NOMO-1 treated with DMSO at 0.1 percent for 48 hours (cell line): ENCODE data around the gene ZNF747.
A peak's percentile ranks its signal among the peaks of the same experiment; 100 is the strongest.
"Not testable (repeated sequence)": the region's sequence is repeated elsewhere in the genome, so short reads cannot be mapped to it uniquely, and the experiment has no call there.

Experiments
- DNase-seq: peaks from one replicate; lab custom pipeline; 2025; ENCODE audit not compliant: unreplicated experiment; lab: John Stamatoyannopoulos, UW

The ZNF747 gene

DNA sequence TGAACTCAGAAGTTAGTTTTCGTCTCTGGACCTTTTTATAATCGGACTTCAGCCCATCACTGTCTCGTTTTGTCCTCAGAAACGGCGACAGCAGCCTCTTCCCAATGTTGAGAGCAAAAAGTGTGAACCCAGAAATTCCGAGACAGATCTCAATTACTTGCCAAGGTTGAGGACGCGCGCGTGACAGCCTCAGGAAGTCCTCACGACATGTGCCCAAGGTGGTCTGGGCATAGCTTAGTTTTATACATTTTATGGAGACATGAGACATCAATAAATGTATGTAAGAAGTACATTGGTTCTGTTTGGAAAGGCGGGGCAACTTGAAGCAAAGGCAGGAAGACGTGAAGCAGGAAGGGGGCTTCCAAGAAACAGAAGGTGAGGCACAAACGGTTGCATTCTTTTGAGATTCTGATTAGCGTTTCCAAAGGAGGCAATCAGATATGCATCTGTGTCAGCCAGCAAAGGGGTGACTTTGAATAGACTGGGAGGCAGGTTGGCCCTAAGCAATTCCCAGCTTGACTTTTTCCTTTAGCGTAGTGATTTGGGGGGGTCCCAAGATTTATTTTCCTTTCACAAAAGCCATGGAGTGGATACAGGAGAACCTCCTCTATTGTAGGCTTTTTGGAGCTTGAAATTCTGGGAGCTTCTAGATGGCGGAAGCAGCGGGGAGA, 583 bp upstream of the ZNF747 start:
- DNase-seq, result no peak

DNA sequence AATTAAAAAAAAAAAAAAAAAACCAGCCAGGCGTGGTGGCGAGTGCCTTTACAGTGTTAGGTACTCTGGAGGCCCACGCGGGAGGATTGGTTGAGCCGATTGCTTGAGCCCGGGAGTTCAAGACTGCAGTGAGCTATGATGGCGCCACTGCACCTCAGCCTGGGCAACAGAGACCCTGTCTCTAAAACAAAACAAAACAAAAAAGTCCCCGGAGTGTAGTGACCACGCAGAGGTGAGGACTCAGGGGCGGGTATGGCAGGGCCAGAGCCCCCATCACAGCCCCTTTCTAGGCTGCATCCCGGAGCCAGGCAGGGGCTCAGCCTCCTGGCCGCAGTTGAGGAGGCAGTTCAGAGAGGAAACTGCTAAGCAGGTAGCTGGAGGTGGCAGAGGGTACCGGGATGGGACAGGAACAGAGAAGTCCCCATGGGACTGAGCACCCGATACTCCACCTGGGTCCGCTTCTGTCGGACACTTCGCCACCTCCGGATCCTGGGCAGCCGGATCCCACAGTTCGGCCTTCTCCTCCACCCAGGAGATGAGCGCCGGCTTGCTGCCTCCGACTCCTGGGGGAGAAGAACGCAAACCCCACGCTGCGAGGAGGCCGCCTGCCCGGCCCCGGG, 800 bp downstream of the ZNF747 start:
- DNase-seq, result no peak

DNA sequence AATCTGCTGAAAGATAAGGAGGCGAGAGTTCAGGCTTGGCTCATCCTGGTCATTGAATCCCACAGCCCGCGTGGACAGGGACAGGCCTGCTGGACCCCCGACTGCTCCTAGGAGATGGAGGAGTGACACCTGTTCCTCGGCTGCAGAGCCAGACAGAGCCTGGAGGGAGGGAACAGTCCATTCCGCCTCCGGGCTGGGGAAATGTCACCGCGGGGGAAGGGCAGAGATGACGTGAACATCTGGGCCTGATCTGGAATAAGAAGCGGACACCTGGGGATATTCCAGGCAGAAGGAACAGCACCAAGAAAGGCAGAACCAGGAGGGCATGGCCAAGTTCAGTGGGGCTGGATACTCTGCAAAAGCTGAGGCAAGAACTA, 1.5 kb downstream of the ZNF747 start:
- DNase-seq, result no peak

DNA sequence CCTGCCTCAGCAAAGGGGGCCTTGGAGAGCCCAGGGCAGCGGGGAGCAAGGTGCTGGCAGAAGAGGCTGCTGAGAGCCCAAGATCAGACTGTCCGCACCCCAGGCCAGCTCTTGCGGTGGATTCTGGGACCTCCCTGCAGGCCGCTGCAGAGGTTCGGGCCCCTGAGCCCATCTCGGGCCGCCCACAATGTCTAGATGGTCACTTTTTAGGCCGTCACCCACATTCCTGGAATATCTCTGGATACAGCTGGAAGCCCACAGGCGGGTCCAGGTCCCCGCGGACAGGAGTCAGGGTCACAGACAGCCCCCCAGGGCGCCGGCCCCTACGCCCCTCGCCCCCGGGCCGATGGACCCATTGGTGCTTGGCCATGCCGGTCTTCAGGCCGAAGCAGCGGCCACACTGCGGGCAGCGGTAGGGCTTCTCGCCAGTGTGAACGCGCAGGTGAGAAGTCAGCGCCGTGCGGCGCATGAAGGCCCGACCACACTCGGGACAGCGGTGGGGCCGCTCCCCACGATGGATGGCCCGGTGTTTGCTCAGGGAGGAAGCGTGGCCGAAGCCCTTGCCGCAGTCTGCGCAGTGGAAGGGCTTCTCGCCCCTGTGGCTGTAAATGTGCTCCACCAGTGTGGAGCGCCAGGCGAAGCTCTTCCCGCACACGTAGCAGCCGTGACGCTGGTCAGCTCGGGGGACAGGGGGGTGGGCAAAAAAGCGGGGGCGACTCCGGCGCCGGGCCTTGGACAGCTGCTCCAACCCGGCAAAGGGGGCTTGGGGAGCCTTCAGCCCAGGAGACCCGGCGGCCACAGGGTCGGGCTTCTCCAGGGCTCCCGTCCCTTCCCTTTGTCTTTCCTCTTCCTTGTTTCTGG, 2.1 kb downstream of the ZNF747 start:
- DNase-seq, result no peak

DNA sequence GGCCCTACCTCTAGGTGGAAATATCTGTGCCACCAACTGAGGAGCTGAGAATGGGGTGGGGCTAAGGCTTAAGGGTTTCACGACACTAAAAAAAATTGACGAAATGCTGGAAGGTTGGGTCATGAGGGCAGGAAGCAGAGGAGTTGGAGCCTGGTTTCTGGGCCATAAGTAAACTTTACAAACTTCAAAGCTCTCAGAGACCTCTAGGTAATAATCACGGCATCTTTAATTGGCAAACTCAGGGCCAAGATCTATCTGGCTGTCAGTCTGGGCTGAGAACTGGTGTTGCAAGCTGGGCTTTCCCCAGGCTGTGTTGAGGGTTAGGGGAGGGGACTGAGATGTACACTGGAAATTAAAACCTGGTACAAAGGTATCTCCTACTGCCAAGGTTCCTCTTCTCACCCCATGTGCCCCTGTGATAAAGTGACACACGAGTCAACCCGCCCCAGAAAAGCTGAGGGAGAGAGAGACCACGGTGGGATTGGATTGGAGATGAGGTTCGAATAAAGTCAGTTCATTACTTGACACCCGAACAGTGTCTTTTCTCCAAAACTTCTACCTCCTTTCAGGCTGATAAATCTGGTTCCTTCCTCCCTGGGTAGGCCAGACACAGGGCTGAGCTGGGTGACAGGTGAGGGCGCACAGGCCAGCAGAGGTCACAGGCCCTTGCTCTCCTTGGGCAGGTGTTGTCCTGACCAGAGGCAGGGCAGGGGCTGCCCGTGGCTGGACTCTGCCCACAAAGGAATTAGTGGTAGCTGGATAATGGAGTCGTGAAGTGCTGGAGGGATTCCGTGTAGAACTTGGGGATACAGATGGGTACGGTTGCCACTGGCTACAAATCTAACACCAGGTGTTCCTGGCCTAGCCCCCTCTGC, 4.3 kb downstream of the ZNF747 start:
- no peak for DNase-seq

DNA sequence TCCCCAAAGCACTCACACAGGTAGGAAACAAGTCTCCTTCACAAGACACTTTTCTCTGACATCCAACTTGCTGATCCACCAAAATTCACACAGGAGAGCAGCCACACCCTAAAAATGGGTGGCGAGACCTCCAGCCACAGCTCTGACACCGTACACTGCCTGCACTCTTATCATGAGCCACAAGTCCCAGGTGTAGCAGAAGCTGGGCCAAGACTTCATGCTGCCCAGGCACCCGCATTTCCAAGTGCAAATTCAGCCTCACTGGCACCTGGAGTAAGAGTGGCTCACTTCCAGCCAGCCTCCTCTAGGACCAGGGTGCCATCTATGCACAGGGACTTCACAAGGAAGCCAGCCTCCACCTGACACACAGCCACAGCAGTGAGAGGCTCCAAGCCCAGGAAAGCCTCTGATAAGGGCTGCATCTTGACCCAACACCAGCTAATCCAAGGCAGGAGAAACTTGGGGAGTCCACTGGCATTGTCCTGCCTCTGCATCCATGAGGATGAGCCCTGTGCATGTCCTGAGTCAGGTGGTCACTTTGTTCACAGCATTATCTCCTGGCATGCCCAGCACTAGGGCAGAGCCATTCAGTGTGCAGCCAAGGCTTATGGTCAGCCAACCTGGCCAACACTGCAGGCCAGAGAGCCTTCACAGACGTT, 5.7 kb downstream of the ZNF747 start:
- no peak for DNase-seq

DNA sequence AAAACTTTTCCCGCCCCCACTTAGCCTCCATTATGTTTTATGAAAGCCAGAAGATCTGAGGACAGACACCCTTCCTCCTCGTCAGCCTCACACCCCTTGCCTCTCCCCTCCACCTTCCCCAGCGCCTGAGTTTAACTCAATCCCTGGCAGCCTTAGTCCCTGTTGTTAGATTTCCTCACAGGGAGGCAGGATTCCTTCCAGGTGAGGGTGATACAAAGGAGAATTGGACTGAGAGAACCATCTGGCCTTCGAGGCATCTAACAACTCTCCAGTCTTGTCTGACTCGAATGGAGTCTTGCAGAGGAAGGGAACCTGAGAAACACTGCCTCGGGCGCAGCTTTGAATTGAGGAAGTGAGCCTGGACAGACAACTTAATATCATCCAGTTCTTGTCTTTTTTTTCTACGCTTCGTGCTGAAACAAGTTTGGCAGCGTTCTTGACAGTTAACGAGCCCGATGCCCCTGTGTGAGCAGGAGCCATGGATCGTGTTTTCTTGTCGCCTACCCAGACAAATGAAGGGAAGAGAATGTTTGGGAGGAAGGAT, 7.0 kb downstream of the ZNF747 start:
- peak; percentile 93 for DNase-seq

DNA sequence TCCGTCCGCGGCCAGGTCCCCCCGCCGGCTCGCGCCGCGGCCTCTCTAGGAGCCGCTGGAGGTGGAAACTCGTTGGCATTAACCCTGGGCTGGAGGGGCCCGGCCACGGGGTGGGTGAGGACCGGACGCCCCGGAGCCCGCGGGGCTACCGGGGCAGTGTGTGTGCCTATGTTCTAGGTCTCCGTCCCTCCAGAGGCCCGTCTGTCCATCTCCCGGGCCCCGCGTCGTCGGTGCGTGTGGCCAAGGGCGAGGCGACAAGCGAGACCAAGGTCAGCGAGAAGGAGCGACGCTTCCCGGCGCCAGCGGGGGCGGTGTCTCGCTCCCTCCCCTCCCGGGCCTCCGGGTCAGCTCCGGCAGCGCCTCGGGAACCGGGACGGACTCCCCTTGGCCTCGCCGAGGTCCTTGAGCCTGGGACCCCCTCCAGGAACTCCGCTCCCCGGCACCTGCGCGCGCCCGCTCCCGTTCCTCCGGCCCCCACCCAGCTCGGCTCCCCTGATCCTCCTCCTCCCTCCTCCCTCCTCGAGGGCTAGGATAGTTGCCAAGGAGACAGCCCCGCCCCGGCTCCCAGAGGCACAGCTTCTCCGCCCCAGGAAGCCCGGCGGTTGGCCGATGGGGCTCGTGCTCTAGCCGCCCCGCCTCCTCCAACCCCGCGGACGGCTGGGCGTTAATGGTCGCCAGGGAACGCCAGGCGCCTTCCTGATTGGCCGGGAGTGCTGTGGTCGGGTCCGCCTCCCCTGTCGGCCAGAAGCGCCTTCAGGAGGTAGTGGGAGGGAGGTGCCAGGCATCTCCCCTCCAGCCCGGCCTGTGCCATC, 7.6 kb downstream of the ZNF747 start:
- DNase-seq, result peak; percentile 98

DNA sequence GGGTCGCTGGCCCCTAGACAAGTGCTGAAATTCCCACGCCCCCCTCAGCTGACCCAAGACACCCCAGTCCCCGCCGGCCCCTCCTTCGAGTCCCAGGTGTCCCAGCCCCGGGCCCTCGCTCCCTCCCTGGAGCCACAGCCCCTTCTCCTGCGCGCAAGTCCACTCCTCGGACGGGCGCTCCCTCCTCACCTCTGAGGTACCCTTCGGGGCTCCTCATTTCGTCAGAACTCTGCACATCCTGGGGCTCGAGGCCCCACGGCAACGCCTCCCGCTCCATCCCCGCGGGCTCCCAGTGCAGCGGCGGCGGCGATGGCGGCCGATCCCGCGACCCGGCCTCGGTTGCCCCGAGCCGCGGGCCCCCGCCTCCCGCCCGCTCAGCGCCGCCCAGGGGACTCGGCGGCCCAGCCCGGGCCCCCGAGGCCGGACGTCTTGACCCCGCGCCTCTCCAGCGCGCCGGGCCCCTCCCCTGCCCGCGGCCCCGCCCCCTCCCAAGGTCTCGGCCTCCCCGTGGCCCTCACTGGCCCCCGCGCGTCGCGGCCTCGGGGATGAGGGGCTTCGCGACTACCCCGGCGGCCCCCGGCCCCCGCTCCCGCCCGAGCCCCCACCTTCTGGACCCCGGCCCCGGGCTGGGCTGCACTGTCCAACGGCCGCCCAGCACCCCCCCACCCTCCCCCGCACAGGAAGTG, 8.4 kb downstream of the ZNF747 start, which contains the start of gene ZNF768:
Gene ZNF768, minus strand, starts transcription at position 430 of the 686 bp plus-strand sequence. Its CDS starts 153 bp downstream, at position 277.
- peak; percentile 50 for DNase-seq

DNA sequence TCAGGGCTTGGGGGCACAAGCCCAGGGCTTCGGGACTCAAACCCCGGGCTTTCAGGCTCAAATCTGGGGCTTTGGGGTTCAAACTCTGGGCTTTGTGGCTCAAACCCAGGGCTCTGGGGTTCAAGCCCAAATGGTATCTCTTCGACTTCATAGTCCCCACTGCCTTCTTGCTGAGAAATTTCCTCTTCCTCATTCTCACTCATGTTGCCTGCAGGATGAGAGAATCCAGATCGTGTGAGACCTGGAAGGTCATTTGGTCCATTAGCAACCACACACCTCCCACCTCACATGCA, 8.9 kb downstream of the ZNF747 start:
- peak; percentile 41 for DNase-seq

DNA sequence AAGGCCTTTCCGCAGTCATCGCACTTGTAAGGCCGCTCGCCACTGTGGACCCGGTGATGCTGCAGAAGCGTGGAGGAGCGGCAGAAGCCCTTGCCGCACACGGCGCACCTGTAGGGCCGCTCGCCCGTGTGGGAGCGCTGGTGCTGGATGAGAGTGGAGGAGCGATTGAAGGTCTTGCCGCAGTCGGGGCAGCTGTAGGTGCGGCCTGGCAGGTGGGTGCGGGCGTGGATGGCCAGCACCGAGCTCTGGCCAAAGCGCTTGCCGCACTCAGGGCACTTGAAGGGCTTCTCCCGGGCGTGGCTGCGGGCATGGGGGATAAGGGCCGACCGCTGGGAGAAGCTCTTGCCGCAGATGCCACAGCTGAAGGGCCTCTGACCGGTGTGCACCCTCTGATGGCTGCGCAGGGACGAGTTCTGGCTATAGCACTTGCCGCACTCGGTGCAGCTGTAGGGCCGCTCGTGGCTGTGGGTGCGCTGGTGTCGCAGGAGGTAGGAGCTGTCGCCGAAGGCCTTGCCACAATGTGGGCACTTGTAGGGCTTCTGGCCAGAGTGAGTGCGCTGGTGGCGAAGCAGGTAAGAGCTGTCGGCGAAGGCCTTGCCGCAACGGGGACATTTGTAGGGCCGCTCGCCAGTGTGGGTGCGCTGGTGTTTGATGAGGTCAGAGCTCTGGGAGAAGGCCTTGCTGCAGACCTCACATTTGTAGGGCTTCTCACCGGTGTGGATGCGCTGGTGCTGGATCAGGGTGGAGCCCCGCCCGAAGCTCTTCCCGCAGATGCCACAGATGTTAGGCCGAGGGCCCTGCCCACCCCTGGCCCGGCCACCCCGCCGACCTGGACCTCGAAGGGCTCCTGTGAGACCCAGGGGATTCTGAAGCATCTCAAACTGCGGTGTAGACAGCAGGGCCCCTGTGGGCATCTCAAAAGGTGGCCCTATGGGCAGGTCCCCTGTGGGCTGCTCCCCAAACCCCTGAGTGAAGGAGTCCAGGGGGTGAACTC, 9.8 kb downstream of the ZNF747 start:
- no peak for DNase-seq

DNA sequence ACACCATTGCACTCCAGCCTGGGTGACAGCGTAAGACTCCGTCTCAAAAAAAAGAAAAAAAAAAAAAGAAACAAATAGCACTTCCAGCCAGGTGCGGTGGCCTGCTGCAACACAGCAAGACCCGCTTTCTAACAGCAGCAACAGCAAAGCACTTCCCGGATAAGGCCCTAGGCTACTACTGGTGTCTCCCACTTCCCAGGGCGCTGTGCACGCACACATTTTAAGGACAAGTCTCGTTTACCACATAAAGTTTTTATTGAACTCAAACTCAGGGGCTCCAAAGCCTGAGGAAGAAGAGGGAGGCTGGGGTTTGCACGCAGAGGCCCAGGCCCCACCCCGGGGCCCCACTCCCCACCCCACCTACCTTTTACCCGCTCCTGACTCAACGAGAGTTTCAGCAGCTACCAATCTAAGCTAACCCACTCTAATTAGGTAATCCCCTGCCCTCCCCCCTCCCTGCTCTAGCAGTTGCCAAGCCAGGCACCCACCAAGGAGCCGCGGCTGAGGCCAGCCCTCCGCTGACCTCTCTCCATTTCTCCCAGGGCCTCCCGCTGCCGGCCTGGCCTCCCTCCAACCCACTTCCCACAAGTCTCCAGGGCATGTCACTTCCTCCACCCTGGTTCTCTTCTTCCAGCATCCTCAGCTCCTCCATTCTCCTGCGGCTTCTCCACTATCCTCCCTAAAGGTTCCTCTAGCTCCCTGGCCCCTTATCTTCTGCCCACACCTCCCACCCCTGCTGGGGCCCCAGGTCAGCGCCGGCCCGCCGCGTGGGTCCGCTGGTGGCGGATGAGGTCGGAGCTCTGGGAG, 10.7 kb downstream of the ZNF747 start:
- DNase-seq, result no peak

DNA sequence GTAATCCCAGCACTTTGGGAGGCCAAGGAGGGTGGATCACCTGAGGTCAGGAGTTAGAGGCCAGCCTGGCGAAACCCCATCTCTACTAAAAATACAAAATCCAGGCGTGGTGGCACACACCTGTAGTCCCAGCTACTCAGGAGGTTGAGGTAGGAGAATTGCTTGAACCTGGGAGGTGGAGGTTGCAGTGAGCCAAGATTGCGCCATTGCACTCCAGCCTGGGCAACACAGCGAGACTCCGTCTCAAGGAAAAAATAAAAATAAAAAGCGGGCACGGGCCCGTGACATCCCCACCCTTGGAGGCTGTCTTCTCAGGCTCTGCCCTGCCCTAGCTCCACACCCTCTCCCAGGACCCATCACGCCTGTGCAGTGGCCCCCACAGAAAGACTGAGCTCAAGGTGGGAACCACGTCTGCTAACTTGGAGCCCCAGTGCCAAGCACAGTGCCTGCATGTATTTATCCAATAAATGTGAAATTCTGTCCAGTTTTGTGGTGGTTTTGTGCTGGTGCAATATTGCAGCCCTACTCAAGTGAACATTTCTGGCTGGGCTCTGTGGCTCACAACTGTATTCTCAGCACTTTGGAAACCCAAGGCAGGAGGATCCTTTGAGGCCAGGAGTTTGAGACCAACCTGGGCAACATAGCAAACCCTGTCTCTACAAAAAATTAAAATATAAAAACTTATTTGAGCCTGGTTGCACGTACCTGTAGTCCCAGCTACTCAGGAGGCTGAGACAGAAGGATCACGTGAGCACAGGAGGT, 11.8 kb downstream of the ZNF747 start:
- DNase-seq, result not testable (repeated sequence)

DNA sequence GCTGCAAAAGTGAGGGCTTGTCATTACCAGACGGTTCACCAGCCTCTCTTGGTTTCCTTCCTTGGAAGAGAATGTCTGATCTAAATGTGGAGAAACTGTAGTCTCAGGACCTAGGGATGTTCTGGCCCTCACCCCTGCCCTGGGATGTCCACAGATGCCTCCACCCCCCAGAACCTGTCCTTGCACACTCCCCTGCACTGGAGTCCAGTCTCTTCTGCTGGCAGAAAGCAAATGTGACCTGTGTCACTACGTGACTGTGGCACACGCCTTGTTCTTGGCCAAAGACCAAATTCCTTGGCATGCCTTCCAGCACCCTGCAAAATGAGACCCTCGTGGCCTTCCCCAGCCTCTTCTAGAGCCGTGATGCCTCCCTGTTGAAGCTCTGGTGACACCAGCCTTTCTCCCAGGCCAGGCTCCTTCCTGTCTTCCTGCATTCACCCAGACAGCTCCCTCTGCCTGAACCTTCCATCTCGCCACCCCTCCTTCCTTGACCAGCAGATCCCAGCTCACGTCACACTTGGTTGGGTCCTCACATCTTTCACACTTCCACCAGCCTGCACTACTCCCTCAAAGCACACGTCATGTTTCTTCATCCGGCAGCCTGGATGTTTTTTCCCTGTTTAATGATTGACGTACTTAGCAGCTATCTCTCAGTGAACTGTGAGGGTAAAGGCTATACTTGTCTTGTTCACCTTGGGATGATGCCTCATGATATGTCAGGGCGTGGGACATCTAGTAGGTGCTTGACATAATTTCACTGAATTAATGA, 12.6 kb downstream of the ZNF747 start:
- no peak for DNase-seq

DNA sequence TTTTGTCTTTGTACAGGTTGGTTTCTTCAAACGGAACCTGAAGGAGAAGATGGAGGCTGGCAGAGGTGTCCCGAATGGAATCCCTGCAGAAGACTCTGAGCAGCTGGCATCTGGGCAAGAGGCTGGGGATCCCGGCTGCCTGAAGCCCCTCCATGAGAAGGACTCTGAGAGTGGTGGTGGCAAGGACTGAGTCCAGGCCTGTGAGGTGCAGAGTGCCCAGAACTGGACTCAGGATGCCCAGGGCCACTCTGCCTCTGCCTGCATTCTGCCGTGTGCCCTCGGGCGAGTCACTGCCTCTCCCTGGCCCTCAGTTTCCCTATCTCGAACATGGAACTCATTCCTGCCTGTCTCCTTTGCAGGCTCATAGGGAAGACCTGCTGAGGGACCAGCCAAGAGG, 13.2 kb downstream of the ZNF747 start:
- DNase-seq, result no peak
